Pancreas (tissue), 10 donors: ENCODE measurements around the gene RAMAC. TPM values are rescaled to one million over a fixed set of nuclear protein-coding genes. Genes with fewer than 3 reads are reported as not detected.
A peak's percentile ranks its signal among the peaks of the same experiment; 100 is the strongest.

ENCODE experiments used
- ATAC-seq, 4 donors: fragments of 200-7000 bp; cut with Tn5 transposase; one replicate each; pipeline versions ENCODE4 v1.8.0 to v1.9.1; 2020; ENCODE audit warnings: mild to moderate bottlenecking in 4 of 4, moderate library complexity in 4 of 4
- DNase-seq, 6 donors: peaks; one replicate each; pipeline ENCODE4 v3.0.0-alpha.2; 2020
- FAIRE-seq: peaks from 2 replicates; lab custom pipeline; 2012; peaks lifted over from hg19 to GRCh38; lab: Jason Lieb, UNC
- H3K27ac ChIP-seq, 4 donors: fragments of 200-600 bp; sonication (generic); 1 replicate in 3 of 4; 2 replicates in 1 of 4; pipeline versions ENCODE4 v1.5.0 to v1.8.0; 2020
- H3K27me3 ChIP-seq, 4 donors: fragments of 200-600 bp; one replicate each; pipeline ENCODE4 v1.8.0; 2021
- H3K36me3 ChIP-seq, 3 donors: fragments of 200-600 bp; sonication (generic) in 1 of 3; one replicate each; pipeline versions ENCODE4 v1.5.0 to v1.8.0; 2020 to 2021
- H3K4me1 ChIP-seq, 3 donors: fragments of 200-600 bp; one replicate each; pipeline ENCODE4 v1.8.0; 2021
- H3K4me3 ChIP-seq, 4 donors: fragments of 200-600 bp; sonication (generic) in 2 of 4; one replicate each; pipeline versions ENCODE4 v1.5.0 to v1.8.0; 2020 to 2021
- H3K9me3 ChIP-seq, 4 donors: fragments of 200-600 bp; one replicate each; pipeline ENCODE4 v1.8.0; 2021
- CTCF ChIP-seq, 4 donors: fragments of 200-600 bp; sonication (generic) in 3 of 4; IDR thresholded peaks; one replicate each; pipeline versions ENCODE4 v1.5.0 to v1.8.0; 2021; ENCODE audit warnings: antibody characterized with exemption in 4 of 4
- WGBS, 2 donors: extraction: QIAGEN DNeasy Blood & Tissue Kit; methylation state at CpG; one replicate each; pipeline ENCODE4 v1.1.7; 2013; 5-methylcytosine and 5-hydroxymethylcytosine counted together
- intact Hi-C, 3 donors: fragments of 100-400 bp; cut with DNase I; formaldehyde crosslinking; loops; one replicate each; pipeline versions ENCODE4 v1.11.1 to v1.14.2; 2022
- polyA plus RNA-seq, 2 donors: library from polyadenylated mRNA; stranded (reverse); fragments of 200-250 nt; gene quantifications; one replicate each; pipeline ENCODE4 v1.2.3, GENCODE V29; 2013
- total RNA-seq, 6 donors: library from RNA; stranded (reverse); fragmentation: NEBNext Ultra II Directional in 4 of 6; extraction: Animal tissue kit (Norgen Biotek cat#: 25700) in 4 of 6; gene quantifications; one replicate each; pipeline versions ENCODE4 v1.2.1 to v1.2.4, GENCODE V29; 2021 to 2023
- donor health status: healthy with polysubstance abuse.
- donor health status: DM: no; HTN: no; CAD: no; lungs with moderate emphysema.
- donor health status: DM: no; HTN: no; CAD: no.
- donor health status: control.
- donor health status: control.
- donor health status: Bipolar disorder and iron deficiency.
- donor health status: DM: yes; HTN: yes; CAD: no.
- donor health status: DM: no; HTN: no; CAD: no.
- donor health status: DM: no; HTN: no; CAD: no.
- donor health status: DM: yes; HTN: yes; CAD: no.

Gene RAMAC
- total and polyA plus RNA-seq, 8 donors, result 7.0 to 15.5 (median 9.8) TPM

- peak in 2 of 6 donors; percentile 39 to 51 for DNase-seq
- no peak overlapping the region for H3K4me3 ChIP-seq
- 9 to 14% methylated on average over 1 of the region's 1 CpG for WGBS, 2 donors
- TF ChIP-seq CTCF (IDR thresholded peaks at IDR 0.05), result no peak
- no peaks in the 10 kb centered on the region for H3K27me3 ChIP-seq
- peaks cover 11 to 33% (median 19%) of the 10 kb centered on the region in 3 donors for H3K4me1 ChIP-seq
- peak; percentile 83 to 92 (median 86) for ATAC-seq
- H3K36me3 ChIP-seq, result no peaks in the 10 kb centered on the region
- intact Hi-C loops, result no loop called here
- no peaks in the 10 kb centered on the region for H3K9me3 ChIP-seq
- H3K27ac ChIP-seq, result peak overlapping the region in 2 of 4 donors; percentile 13 to 70
- FAIRE-seq, result no peak
Observed at GRCh38 chr15:82970696-82971095, 15.3 kb upstream of the RAMAC start.

GRCh38 chr15:82971218-82971984, 14.6 kb upstream of the RAMAC start:
- no peaks in the 10 kb centered on the region for H3K27me3 ChIP-seq
- H3K9me3 ChIP-seq, result no peaks in the 10 kb centered on the region
- 36 to 37% methylated on average over 2 of the region's 2 CpGs for WGBS, 2 donors
- no peak for TF ChIP-seq CTCF (IDR thresholded peaks at IDR 0.05)
- no peak overlapping the region for H3K4me3 ChIP-seq
- ATAC-seq (peak in 3 of 4 donors; percentile 46 to 51 (median 48)), DNase-seq (no peak), FAIRE-seq (no peak)
- H3K27ac ChIP-seq, result peak overlapping the region in 2 of 4 donors; percentile 13 to 70
- H3K36me3 ChIP-seq, result no peaks in the 10 kb centered on the region
- peaks cover 11 to 33% (median 19%) of the 10 kb centered on the region in 3 donors for H3K4me1 ChIP-seq
- intact Hi-C loops, result no loop called here

GRCh38 chr15:82972990-82973389, 13.0 kb upstream of the RAMAC start:
- H3K4me3 ChIP-seq, result no peak overlapping the region
- WGBS, 2 donors, result 19 to 28% methylated on average over 1 of the region's 1 CpG
- no peak for TF ChIP-seq CTCF (IDR thresholded peaks at IDR 0.05)
- H3K4me1 ChIP-seq, result peaks cover 11 to 33% (median 19%) of the 10 kb centered on the region in 3 donors
- intact Hi-C loops, result no loop called here
- no peak overlapping the region for H3K27ac ChIP-seq
- FAIRE-seq (no peak), ATAC-seq (peak in 1 of 4 donors; percentile 17), DNase-seq (no peak)
- no peaks in the 10 kb centered on the region for H3K36me3 ChIP-seq
- no peaks in the 10 kb centered on the region for H3K9me3 ChIP-seq
- H3K27me3 ChIP-seq, result no peaks in the 10 kb centered on the region

- Histone ChIP-seq H3K36me3 (no peaks in the 10 kb centered on the region), H3K4me3 (no peak overlapping the region), H3K27me3 (no peaks in the 10 kb centered on the region), H3K4me1 (peaks cover 0 to 10% (median 0%) of the 10 kb centered on the region in 3 donors), H3K9me3 (no peaks in the 10 kb centered on the region), H3K27ac (no peak overlapping the region)
- no peak for FAIRE-seq
- no peak for TF ChIP-seq CTCF (IDR thresholded peaks at IDR 0.05)
- no peak for ATAC-seq
- WGBS, 2 donors, result 88 to 93% methylated on average over 1 of the region's 1 CpG
- DNase-seq, result no peak
- intact Hi-C loops, result no loop called here
Observed at GRCh38 chr15:82977076-82977475, 8.9 kb upstream of the RAMAC start.

GRCh38 chr15:82978438-82978837, 7.6 kb upstream of the RAMAC start:
- FAIRE-seq (no peak), DNase-seq (no peak), ATAC-seq (no peak)
- intact Hi-C loops, result no loop called here
- Histone ChIP-seq H3K4me3 (no peak overlapping the region), H3K27ac (no peak overlapping the region), H3K4me1 (no peaks in the 10 kb centered on the region), H3K36me3 (no peaks in the 10 kb centered on the region), H3K9me3 (no peaks in the 10 kb centered on the region), H3K27me3 (no peaks in the 10 kb centered on the region)
- no peak for TF ChIP-seq CTCF (IDR thresholded peaks at IDR 0.05)
- 97% methylated on average over 5 of the region's 5 CpGs for WGBS, 2 donors
